Fibroblast of peridontal ligament (primary cell): ENCODE measurements around the gene CDSN.
"Not testable (repeated sequence)": the region's sequence is repeated elsewhere in the genome, so short reads cannot be mapped to it uniquely, and the experiment has no call there.

Experiments used
- DNase-seq: peaks from one replicate; pipeline ENCODE4 v3.0.0-alpha.2; 2010; ENCODE audit errors: extremely low read depth

CDSN gene

GRCh38 chr6:31120151-31120915 lies at the start of gene CDSN:
CDSN (minus strand) TSS chr6:31120446; CDS start chr6:31120419, 27 bp downstream.
- no peak for DNase-seq

- no peak for DNase-seq
Observed at GRCh38 chr6:31169123-31169857, 49.0 kb upstream of the CDSN start.

- DNase-seq, result no peak
Observed at GRCh38 chr6:31168606-31169005, 48.4 kb upstream of the CDSN start.

GRCh38 chr6:31165986-31166385 lies 45.7 kb upstream of the CDSN start:
- no peak for DNase-seq

GRCh38 chr6:31165064-31165832 lies 45.0 kb upstream of the CDSN start:
- DNase-seq, result not testable (repeated sequence)

GRCh38 chr6:31164475-31165063 lies 44.3 kb upstream of the CDSN start:
- DNase-seq, result not testable (repeated sequence)

- DNase-seq, result no peak
Observed at GRCh38 chr6:31163922-31164321, 43.7 kb upstream of the CDSN start.

- no peak for DNase-seq
Observed at GRCh38 chr6:31162463-31163165, 42.4 kb upstream of the CDSN start.

- no peak for DNase-seq
Observed at GRCh38 chr6:31161216-31162126, 41.2 kb upstream of the CDSN start.

GRCh38 chr6:31158863-31159855 lies 38.9 kb upstream of the CDSN start:
- no peak for DNase-seq

GRCh38 chr6:31158140-31158862 lies 38.1 kb upstream of the CDSN start, which contains the start of gene TCF19:
TCF19 (plus strand) TSS chr6:31158589; CDS start chr6:31159470, 881 bp downstream.
- peak; percentile 99 for DNase-seq

- no peak for DNase-seq
Observed at GRCh38 chr6:31157513-31158139, 37.4 kb upstream of the CDSN start, which contains the start of gene CCHCR1. CCHCR1 (minus strand) TSS chr6:31157802; CDS start chr6:31157600, 202 bp downstream.

GRCh38 chr6:31156641-31157040 lies 36.4 kb upstream of the CDSN start:
- no peak for DNase-seq

GRCh38 chr6:31154436-31154835 lies 34.2 kb upstream of the CDSN start:
- no peak for DNase-seq

- no peak for DNase-seq
Observed at GRCh38 chr6:31152781-31153180, 32.5 kb upstream of the CDSN start.

- DNase-seq, result no peak
Observed at GRCh38 chr6:31149827-31150447, 29.7 kb upstream of the CDSN start.

GRCh38 chr6:31145386-31145785 lies 25.1 kb upstream of the CDSN start:
- DNase-seq, result no peak
